Esophagus muscularis mucosa (tissue), 4 donors: ENCODE data around the gene NFATC2IP. TPM values are rescaled to one million over a fixed set of nuclear protein-coding genes. Genes with fewer than 3 reads are reported as not detected.
"Not testable (repeated sequence)": the region's sequence is repeated elsewhere in the genome, so short reads cannot be mapped to it uniquely, and the experiment has no call there.

Source experiments
- DNase-seq: peaks from one replicate; pipeline ENCODE4 v3.0.0-alpha.2; 2017; ENCODE audit errors: extremely low spot score
- H3K27ac ChIP-seq, 4 donors: fragments of 200-600 bp; sonication (generic); replicated peaks in 1 of 4; 1 replicate in 3 of 4; 2 replicates in 1 of 4; pipeline ENCODE4 v1.5.1; 2016 to 2019; ENCODE audit warnings: mild to moderate bottlenecking in 1 of 4
- H3K27me3 ChIP-seq, 4 donors: fragments of 200-600 bp; sonication (generic); one replicate each; pipeline versions ENCODE4 v1.5.1 to v1.6.0; 2016 to 2019
- H3K36me3 ChIP-seq, 4 donors: fragments of 200-600 bp; sonication (generic); one replicate each; pipeline ENCODE4 v1.5.1; 2016 to 2019
- H3K4me1 ChIP-seq, 4 donors: fragments of 200-600 bp; sonication (generic); one replicate each; pipeline ENCODE4 v1.5.1; 2016 to 2019
- H3K4me3 ChIP-seq, 4 donors: fragments of 200-600 bp; sonication (generic); 1 replicate in 2 of 4; 2 replicates in 2 of 4; pipeline ENCODE4 v1.5.1; 2016 to 2019; ENCODE audit warnings: mild to moderate bottlenecking in 4 of 4, moderate library complexity in 1 of 4
- H3K9me3 ChIP-seq, 4 donors: fragments of 200-600 bp; sonication (generic); 1 replicate in 3 of 4; 2 replicates in 1 of 4; pipeline ENCODE4 v1.5.1; 2016 to 2019
- EP300 ChIP-seq: sonication (generic); formaldehyde crosslinking; IDR thresholded peaks from one replicate; pipeline ENCODE4 v1.6.1; 2017; ENCODE audit warnings: antibody characterized with exemption
- POLR2A ChIP-seq: fragments of 450-650 bp; IDR thresholded peaks from one replicate; pipeline ENCODE4 v1.6.1; 2017; ENCODE audit warnings: antibody characterized with exemption, moderate library complexity, mild to moderate bottlenecking, low read depth
- POLR2AphosphoS5 ChIP-seq, 2 donors: sonication (generic); formaldehyde crosslinking; IDR thresholded peaks; one replicate each; pipeline ENCODE4 v1.6.1; 2017; ENCODE audit warnings: antibody characterized with exemption in 2 of 2
- WGBS: methylation state at CpG from one replicate; pipeline ENCODE4 v1.1.5; 2018; 5-methylcytosine and 5-hydroxymethylcytosine counted together
- intact Hi-C: fragments of 100-400 bp; cut with DNase I; formaldehyde crosslinking; loops from one replicate; pipeline ENCODE4 v1.15.1; 2023
- total RNA-seq, 4 donors: library from RNA; depleted of rRNA; stranded (reverse); fragments of >200 nt; gene quantifications; one replicate each; pipeline versions ENCODE4 v1.1.0 to v1.2.1, GENCODE V29; 2016
- TF ChIP-seq, protein P1 (sequence below), 3 experiments: fragments of 200-600 bp in 2 of 3; fragments of 450-650 bp in 1 of 3; sonication (generic) in 2 of 3; IDR thresholded peaks; one replicate each; pipeline ENCODE4 v1.5.1; 2017 to 2019; ENCODE audit warnings: antibody characterized with exemption in 3 of 3, mild to moderate bottlenecking in 2 of 3, moderate library complexity in 1 of 3

The NFATC2IP gene
- total RNA-seq, 4 donors from 2014 or later = 15.6 to 30.3 (median 20.3) TPM

DNA sequence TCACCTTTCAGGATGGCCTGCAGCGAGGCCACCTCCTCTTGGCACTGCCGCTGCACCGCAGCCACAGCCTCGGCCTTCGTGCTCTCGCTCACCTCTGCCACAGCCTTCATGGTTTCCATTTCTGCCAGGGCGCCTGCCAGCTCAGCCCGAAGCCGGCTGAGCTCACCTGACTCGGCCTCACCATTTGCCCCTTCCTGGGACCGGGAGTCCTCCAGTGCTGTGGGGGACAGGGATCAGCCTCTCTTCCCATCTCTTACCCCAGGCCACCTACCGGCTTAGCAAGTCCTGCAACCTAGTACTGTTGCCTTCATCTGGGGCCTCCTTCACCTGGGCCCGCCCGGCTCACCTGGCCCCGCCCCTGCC, 26.4 kb upstream of the NFATC2IP start:
- no peaks in the 10 kb centered on the region for H3K9me3 ChIP-seq
- peaks cover 0 to 24% (median 13%) of the 10 kb centered on the region in 4 donors for H3K36me3 ChIP-seq
- TF ChIP-seq EP300 = no peak
- no peak for TF ChIP-seq POLR2AphosphoS5 (IDR thresholded peaks at IDR 0.05)
- TF ChIP-seq, protein P1, sequence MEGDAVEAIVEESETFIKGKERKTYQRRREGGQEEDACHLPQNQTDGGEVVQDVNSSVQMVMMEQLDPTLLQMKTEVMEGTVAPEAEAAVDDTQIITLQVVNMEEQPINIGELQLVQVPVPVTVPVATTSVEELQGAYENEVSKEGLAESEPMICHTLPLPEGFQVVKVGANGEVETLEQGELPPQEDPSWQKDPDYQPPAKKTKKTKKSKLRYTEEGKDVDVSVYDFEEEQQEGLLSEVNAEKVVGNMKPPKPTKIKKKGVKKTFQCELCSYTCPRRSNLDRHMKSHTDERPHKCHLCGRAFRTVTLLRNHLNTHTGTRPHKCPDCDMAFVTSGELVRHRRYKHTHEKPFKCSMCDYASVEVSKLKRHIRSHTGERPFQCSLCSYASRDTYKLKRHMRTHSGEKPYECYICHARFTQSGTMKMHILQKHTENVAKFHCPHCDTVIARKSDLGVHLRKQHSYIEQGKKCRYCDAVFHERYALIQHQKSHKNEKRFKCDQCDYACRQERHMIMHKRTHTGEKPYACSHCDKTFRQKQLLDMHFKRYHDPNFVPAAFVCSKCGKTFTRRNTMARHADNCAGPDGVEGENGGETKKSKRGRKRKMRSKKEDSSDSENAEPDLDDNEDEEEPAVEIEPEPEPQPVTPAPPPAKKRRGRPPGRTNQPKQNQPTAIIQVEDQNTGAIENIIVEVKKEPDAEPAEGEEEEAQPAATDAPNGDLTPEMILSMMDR (IDR thresholded peaks at IDR 0.05) = no peak
- no peak for TF ChIP-seq POLR2A
- 43% methylated on average over 14 of the region's 15 CpGs for WGBS
- no peak for DNase-seq
- H3K4me1 ChIP-seq = peaks cover 5 to 18% (median 13%) of the 10 kb centered on the region in 4 donors
- H3K27me3 ChIP-seq = no peaks in the 10 kb centered on the region
- intact Hi-C loops = no loop called here
- H3K4me3 ChIP-seq = peak overlapping the region; percentile 63 to 88 (median 81)
- H3K27ac ChIP-seq = peak overlapping the region; percentile 90 to 98 (median 97)

DNA sequence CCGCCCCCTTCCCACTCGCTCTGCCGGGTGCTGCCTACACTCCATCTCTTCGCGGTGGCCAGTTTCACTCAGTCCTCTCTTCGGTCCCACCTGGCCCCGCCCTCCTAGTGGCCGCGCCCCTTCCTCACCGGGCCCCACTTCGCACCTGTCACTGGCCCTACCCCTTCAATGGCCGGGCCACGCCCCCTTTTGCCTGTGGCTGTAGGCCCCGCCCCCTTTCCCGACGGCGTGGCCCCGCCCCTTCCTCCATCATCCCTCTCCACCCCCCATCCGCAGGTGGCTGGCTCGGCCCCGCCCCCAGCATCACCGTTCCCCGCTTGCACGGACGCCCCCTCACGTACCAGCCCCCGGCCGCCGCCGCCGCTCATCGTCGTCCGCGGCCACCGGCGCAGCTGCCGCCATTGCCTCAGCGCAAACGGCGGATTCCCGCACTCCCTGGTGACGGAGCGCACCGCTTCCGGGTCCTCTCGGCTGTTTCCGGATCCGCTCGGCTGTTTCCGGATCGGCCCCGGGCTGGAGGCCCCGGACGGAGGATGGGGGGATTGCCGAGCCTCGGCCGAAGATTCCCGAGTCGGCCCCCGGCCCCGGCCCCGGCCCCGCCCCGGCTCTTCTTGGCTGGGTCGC, 25.9 kb upstream of the NFATC2IP start, which contains the start of gene RABEP2:
TSS of gene RABEP2 (minus strand) at position 477 of the 624 bp plus-strand sequence. CDS start at position 402, 75 bp downstream.
- no peak for TF ChIP-seq EP300
- TF ChIP-seq, protein P1 (IDR thresholded peaks at IDR 0.05) = no peak
- TF ChIP-seq POLR2AphosphoS5 (IDR thresholded peaks at IDR 0.05) = peak; percentile 70 to 84
- peak; percentile 54 for TF ChIP-seq POLR2A
- no peaks in the 10 kb centered on the region for H3K9me3 ChIP-seq
- no peaks in the 10 kb centered on the region for H3K27me3 ChIP-seq
- H3K4me1 ChIP-seq = peaks cover 5 to 18% (median 13%) of the 10 kb centered on the region in 4 donors
- intact Hi-C loops = no loop called here
- H3K4me3 ChIP-seq = peak within 1 kb of the TSS; percentile 63 to 88 (median 81)
- H3K36me3 ChIP-seq = peaks cover 0 to 19% (median 8%) of the 10 kb centered on the region in 4 donors
- peak; percentile 97 for DNase-seq
- WGBS = 4% methylated on average over 19 of the region's 66 CpGs
- H3K27ac ChIP-seq = peak within 1 kb of the TSS; percentile 90 to 98 (median 97)

DNA sequence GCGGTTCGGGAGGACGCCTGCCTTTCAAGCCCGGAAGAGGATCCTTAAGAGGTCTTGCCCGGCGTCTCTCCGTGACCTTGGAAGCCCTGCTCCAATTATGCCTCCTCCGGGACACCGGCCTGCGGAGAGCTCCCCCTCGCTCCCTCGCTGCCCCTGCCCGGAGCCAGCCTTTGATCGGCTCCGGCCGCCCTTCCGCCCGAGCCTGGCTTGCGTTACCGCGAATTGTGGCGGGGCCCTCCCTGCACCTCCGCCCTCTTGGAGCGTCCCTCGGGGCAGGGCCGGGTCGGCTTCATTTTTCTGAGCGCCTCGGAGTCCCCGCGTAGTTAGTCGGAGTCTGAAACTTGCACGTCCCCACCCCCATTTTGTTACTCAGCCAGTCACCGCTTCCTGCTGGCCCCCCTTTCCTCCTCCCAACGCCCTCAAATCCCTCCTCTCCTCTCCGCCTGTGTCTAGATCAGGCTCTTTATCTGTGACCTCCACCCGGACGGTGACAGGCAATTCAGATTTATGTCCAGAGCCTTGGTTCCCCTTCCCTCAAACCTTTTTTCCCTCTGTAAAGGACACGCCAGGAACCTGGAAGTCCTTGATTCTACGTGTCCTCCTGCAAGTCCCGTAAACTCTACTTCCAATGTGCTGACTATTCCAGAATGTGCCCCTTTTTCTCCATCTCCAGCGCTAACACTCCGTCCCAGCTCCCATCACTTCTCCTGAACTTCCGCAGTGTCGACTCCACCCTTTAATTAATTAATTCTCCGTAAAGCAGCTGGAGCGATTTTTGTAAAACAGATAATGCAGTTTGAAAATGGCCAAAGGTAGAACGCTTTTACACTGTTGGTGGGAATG, 25.1 kb upstream of the NFATC2IP start:
- intact Hi-C loops = no loop called here
- peak; percentile 95 for DNase-seq
- H3K36me3 ChIP-seq = peaks cover 0 to 14% (median 7%) of the 10 kb centered on the region in 4 donors
- H3K27me3 ChIP-seq = no peaks in the 10 kb centered on the region
- WGBS = 1% methylated on average over 29 of the region's 48 CpGs
- peaks cover 5 to 18% (median 13%) of the 10 kb centered on the region in 4 donors for H3K4me1 ChIP-seq
- peak overlapping the region; percentile 90 to 98 (median 97) for H3K27ac ChIP-seq
- TF ChIP-seq, protein P1 (IDR thresholded peaks at IDR 0.05) = no peak
- peak in 1 of 2 donors; percentile 63 for TF ChIP-seq POLR2AphosphoS5 (IDR thresholded peaks at IDR 0.05)
- H3K9me3 ChIP-seq = no peaks in the 10 kb centered on the region
- peak overlapping the region; percentile 63 to 88 (median 81) for H3K4me3 ChIP-seq

DNA sequence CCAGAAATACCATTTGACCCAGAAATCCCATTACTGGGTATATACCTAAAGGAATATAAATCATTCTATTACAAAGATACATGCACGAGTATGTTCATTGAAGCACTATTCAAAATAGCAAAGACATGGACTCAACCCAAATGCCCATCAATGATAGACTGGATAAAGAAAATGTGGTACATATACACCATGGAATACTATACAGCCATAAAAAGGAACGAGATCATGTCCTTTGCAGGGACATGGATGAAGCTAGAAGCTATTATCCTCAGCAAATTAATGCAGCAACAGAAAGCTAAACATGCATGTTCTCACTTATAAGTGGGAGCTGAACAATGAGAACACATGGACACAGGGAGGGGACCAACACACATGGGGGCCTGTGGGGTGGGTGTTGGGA, 24.5 kb upstream of the NFATC2IP start:
- peaks cover 5 to 18% (median 13%) of the 10 kb centered on the region in 4 donors for H3K4me1 ChIP-seq
- H3K36me3 ChIP-seq, H3K9me3 ChIP-seq, H3K27me3 ChIP-seq, intact Hi-C loops, DNase-seq: not testable (repeated sequence)
- 66% methylated on average over 2 of the region's 2 CpGs for WGBS
- H3K4me3 ChIP-seq = peak overlapping the region; percentile 63 to 88 (median 81)
- peak overlapping the region; percentile 90 to 98 (median 97) for H3K27ac ChIP-seq

DNA sequence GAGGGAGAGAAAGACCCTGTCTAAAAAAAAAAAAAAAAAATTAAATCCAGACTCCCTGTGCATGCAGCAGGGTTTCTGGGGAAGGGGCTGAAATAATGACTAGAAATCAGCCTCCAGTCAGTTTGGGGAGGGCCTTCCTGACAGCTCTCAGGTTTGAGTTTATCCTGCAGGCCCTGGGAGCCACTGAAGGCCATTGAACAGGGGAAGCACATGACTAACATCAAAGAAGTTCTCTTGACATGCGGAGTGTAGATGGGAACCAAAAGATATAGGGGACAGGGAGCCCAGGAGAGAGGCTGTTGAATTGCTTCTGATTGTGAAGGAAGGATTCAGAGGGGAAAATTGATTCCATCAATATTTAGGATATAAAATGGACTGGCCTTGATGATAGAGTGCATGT, 22.9 kb upstream of the NFATC2IP start:
- WGBS = 84% methylated on average over 1 of the region's 1 CpG
- Histone ChIP-seq H3K27ac (no peak overlapping the region), H3K4me1 (peaks cover 5 to 18% (median 13%) of the 10 kb centered on the region in 4 donors), H3K4me3 (no peak overlapping the region), H3K9me3 (no peaks in the 10 kb centered on the region), H3K27me3 (no peaks in the 10 kb centered on the region), H3K36me3 (peaks cover 0 to 2% (median 0%) of the 10 kb centered on the region in 4 donors)
- intact Hi-C loops = no loop called here
- no peak for DNase-seq
- TF ChIP-seq POLR2AphosphoS5 (IDR thresholded peaks at IDR 0.05) (no peak), POLR2A (no peak), EP300 (no peak)
- TF ChIP-seq, protein P1 (IDR thresholded peaks at IDR 0.05) = no peak
